OCI-LY1 (cell line): ENCODE measurements around the gene BHLHE41.

Experiments
- H2AFZ ChIP-seq: fragments of 200-600 bp; sonication (generic), shearing (Covaris generic); 2 replicates; pipeline ENCODE4 v1.6.0; 2014; ENCODE audit warnings: antibody characterized with exemption, mild to moderate bottlenecking, low read length
- H3F3A ChIP-seq: fragments of 200-600 bp; sonication (generic), shearing (Covaris generic); 2 replicates; pipeline ENCODE4 v1.6.0; 2014; ENCODE audit warnings: mild to moderate bottlenecking, antibody characterized with exemption, low read length, moderate library complexity; ENCODE audit not compliant: insufficient read depth
- H3K27ac ChIP-seq: fragments of 200-600 bp; sonication (generic); 2 replicates; pipeline ENCODE4 v1.5.1; 2014; ENCODE audit warnings: low read length, mixed run types, mild to moderate bottlenecking, low read depth; ENCODE audit not compliant: poor library complexity, severe bottlenecking
- H3K27me3 ChIP-seq: fragments of 200-600 bp; sonication (generic); 2 replicates; pipeline ENCODE4 v1.6.0; 2014; ENCODE audit warnings: antibody characterized with exemption, mild to moderate bottlenecking, low read length, moderate library complexity; ENCODE audit not compliant: insufficient read depth
- H3K36me3 ChIP-seq: fragments of 200-600 bp; sonication (generic); 2 replicates; pipeline ENCODE4 v1.6.1; 2014; ENCODE audit warnings: mild to moderate bottlenecking, antibody characterized with exemption, low read length, moderate library complexity, mixed read lengths; ENCODE audit not compliant: insufficient read depth
- H3K4me1 ChIP-seq: fragments of 200-600 bp; sonication (generic); 2 replicates; pipeline ENCODE4 v1.5.1; 2014; ENCODE audit warnings: mild to moderate bottlenecking, low read length, moderate library complexity; ENCODE audit not compliant: insufficient read depth, severe bottlenecking
- H3K4me2 ChIP-seq: fragments of 200-600 bp; sonication (generic), shearing (Covaris generic); 2 replicates; pipeline ENCODE4 v1.6.1; 2014; ENCODE audit warnings: low read length
- H3K4me3 ChIP-seq: fragments of 200-600 bp; sonication (generic); 2 replicates; pipeline ENCODE4 v1.5.1; 2014; ENCODE audit warnings: low read length, low read depth, mild to moderate bottlenecking, mixed read lengths; ENCODE audit not compliant: poor library complexity, severe bottlenecking
- H3K79me2 ChIP-seq: fragments of 200-600 bp; shearing (Covaris generic); 2 replicates; pipeline ENCODE4 v1.6.1; 2016; ENCODE audit warnings: mixed run types, low read length, mixed read lengths; ENCODE audit not compliant: insufficient read depth
- H3K9ac ChIP-seq: fragments of 200-600 bp; sonication (generic), shearing (Covaris generic); 2 replicates; pipeline ENCODE4 v1.6.1; 2014; ENCODE audit warnings: mild to moderate bottlenecking, low read length, mixed read lengths
- H3K9me2 ChIP-seq: fragments of 200-600 bp; sonication (generic), shearing (Covaris generic); 2 replicates; pipeline ENCODE4 v1.6.1; 2014; ENCODE audit warnings: low read depth, mild to moderate bottlenecking, low read length, mixed read lengths
- H3K9me3 ChIP-seq: fragments of 200-600 bp; shearing (Covaris generic); 2 replicates; pipeline ENCODE4 v1.6.1; 2014; ENCODE audit warnings: low read length, mixed read lengths
- H4K20me1 ChIP-seq: fragments of 200-600 bp; sonication (generic), shearing (Covaris generic); 2 replicates; pipeline ENCODE4 v1.6.0; 2016; ENCODE audit warnings: mild to moderate bottlenecking, low read length; ENCODE audit not compliant: insufficient read depth
- CTCF ChIP-seq: fragments of 200-600 bp; sonication (generic), shearing (Covaris generic); IDR thresholded peaks from 2 replicates; pipeline ENCODE4 v1.5.1; 2017; ENCODE audit warnings: mild to moderate bottlenecking, antibody characterized with exemption, low read length, moderate library complexity, mixed read lengths
- EZH2 ChIP-seq: fragments of 200-600 bp; sonication (generic), shearing (Covaris generic); IDR thresholded peaks from 2 replicates; pipeline ENCODE4 v1.8.0; 2017; ENCODE audit warnings: borderline replicate concordance, mixed run types, mild to moderate bottlenecking, antibody characterized with exemption, low read length, moderate library complexity, mixed read lengths

BHLHE41 gene

GRCh38 chr12:26091822-26092221, 33.0 kb downstream of the BHLHE41 start:
- no peak overlapping the region for H3K27ac ChIP-seq
- no peak overlapping the region for H3K9ac ChIP-seq
- no peak overlapping the region for H2AFZ ChIP-seq
- no peaks in the 10 kb centered on the region for H3K4me1 ChIP-seq
- H3F3A ChIP-seq = no peaks in the 10 kb centered on the region
- no peaks in the 10 kb centered on the region for H3K9me2 ChIP-seq
- H3K36me3 ChIP-seq = no peaks in the 10 kb centered on the region
- no peaks in the 10 kb centered on the region for H3K79me2 ChIP-seq
- no peak overlapping the region for H3K4me2 ChIP-seq
- no peaks in the 10 kb centered on the region for H3K27me3 ChIP-seq
- H3K4me3 ChIP-seq = no peak overlapping the region
- H3K9me3 ChIP-seq = no peaks in the 10 kb centered on the region
- no peaks in the 10 kb centered on the region for H4K20me1 ChIP-seq
- TF ChIP-seq CTCF (no peak), EZH2 (no peak)

GRCh38 chr12:26090836-26091510, 33.9 kb downstream of the BHLHE41 start:
- no peak overlapping the region for H3K4me2 ChIP-seq
- no peak overlapping the region for H3K9ac ChIP-seq
- no peak overlapping the region for H2AFZ ChIP-seq
- no peaks in the 10 kb centered on the region for H3K27me3 ChIP-seq
- no peak overlapping the region for H3K27ac ChIP-seq
- no peaks in the 10 kb centered on the region for H4K20me1 ChIP-seq
- no peaks in the 10 kb centered on the region for H3F3A ChIP-seq
- no peaks in the 10 kb centered on the region for H3K9me3 ChIP-seq
- TF ChIP-seq EZH2 (no peak), CTCF (no peak)
- H3K4me3 ChIP-seq = no peak overlapping the region
- no peaks in the 10 kb centered on the region for H3K36me3 ChIP-seq
- H3K4me1 ChIP-seq = no peaks in the 10 kb centered on the region
- H3K79me2 ChIP-seq = no peaks in the 10 kb centered on the region
- no peaks in the 10 kb centered on the region for H3K9me2 ChIP-seq

- no peaks in the 10 kb centered on the region for H4K20me1 ChIP-seq
- H2AFZ ChIP-seq = no peak overlapping the region
- no peaks in the 10 kb centered on the region for H3F3A ChIP-seq
- no peaks in the 10 kb centered on the region for H3K9me2 ChIP-seq
- H3K4me3 ChIP-seq = no peak overlapping the region
- no peak overlapping the region for H3K4me2 ChIP-seq
- H3K36me3 ChIP-seq = no peaks in the 10 kb centered on the region
- TF ChIP-seq EZH2 (no peak), CTCF (no peak)
- H3K9me3 ChIP-seq = no peaks in the 10 kb centered on the region
- no peaks in the 10 kb centered on the region for H3K27me3 ChIP-seq
- no peaks in the 10 kb centered on the region for H3K4me1 ChIP-seq
- no peaks in the 10 kb centered on the region for H3K79me2 ChIP-seq
- no peak overlapping the region for H3K9ac ChIP-seq
- H3K27ac ChIP-seq = no peak overlapping the region
Observed at GRCh38 chr12:26088998-26089397, 35.8 kb downstream of the BHLHE41 start.
